ENCODE data around the gene KRTAP2-2.

Gene KRTAP2-2

GRCh38 chr17:41020336-41020735 is 34.7 kb downstream of the KRTAP2-2 start:
- TF ChIP-seq CTCF (IDR thresholded peaks at IDR 0.05; ENCODE audit: borderline replicate concordance, insufficient read depth, low read depth, low read length): no peak

GRCh38 chr17:41019415-41019814 is 35.6 kb downstream of the KRTAP2-2 start:
- H3K4me3 ChIP-seq (ENCODE audit: low read depth, low read length): no peak overlapping the region
- TF ChIP-seq CTCF (IDR thresholded peaks at IDR 0.05; ENCODE audit: borderline replicate concordance, insufficient read depth, low read depth, low read length): no peak

More at GRCh38 chr17:41020336-41020735, 34.7 kb downstream of the KRTAP2-2 start:
- H3K4me3 ChIP-seq (ENCODE audit: low read depth, low read length): no peak overlapping the region

- TF ChIP-seq CTCF (IDR thresholded peaks at IDR 0.05; ENCODE audit: borderline replicate concordance, insufficient read depth, low read depth, low read length): no peak
Measured at GRCh38 chr17:41018541-41018940, 36.5 kb downstream of the KRTAP2-2 start.

GRCh38 chr17:41016578-41017215 is 38.3 kb downstream of the KRTAP2-2 start:
- TF ChIP-seq CTCF (IDR thresholded peaks at IDR 0.05; ENCODE audit: borderline replicate concordance, insufficient read depth, low read depth, low read length): no peak
- no peak overlapping the region for H3K4me3 ChIP-seq (ENCODE audit: low read depth, low read length)

More at GRCh38 chr17:41018541-41018940, 36.5 kb downstream of the KRTAP2-2 start:
- no peak overlapping the region for H3K4me3 ChIP-seq (ENCODE audit: low read depth, low read length)

- TF ChIP-seq CTCF (IDR thresholded peaks at IDR 0.05; ENCODE audit: borderline replicate concordance, insufficient read depth, low read depth, low read length): no peak
Measured at GRCh38 chr17:41015454-41015853, 39.6 kb downstream of the KRTAP2-2 start.

GRCh38 chr17:41013606-41014005 is 41.4 kb downstream of the KRTAP2-2 start:
- H3K4me3 ChIP-seq (ENCODE audit: low read depth, low read length): no peak overlapping the region
- TF ChIP-seq CTCF (IDR thresholded peaks at IDR 0.05; ENCODE audit: borderline replicate concordance, insufficient read depth, low read depth, low read length): no peak

More at GRCh38 chr17:41015454-41015853, 39.6 kb downstream of the KRTAP2-2 start:
- no peak overlapping the region for H3K4me3 ChIP-seq (ENCODE audit: low read depth, low read length)

GRCh38 chr17:41013181-41013580 is 41.8 kb downstream of the KRTAP2-2 start:
- no peak overlapping the region for H3K4me3 ChIP-seq (ENCODE audit: low read depth, low read length)
- no peak for TF ChIP-seq CTCF (IDR thresholded peaks at IDR 0.05; ENCODE audit: borderline replicate concordance, insufficient read depth, low read depth, low read length)

Data from GM12875 (cell line).